HTERT RPE-1 (cell line): ENCODE results near the gene MAP4K3.

Experiments used
- in situ Hi-C: fragments of 300-500 bp; cut with MboI; formaldehyde crosslinking; loops from 4 replicates; pipeline ENCODE4 v1.14.3; 2020; ENCODE audit warnings: low sequenced_read_pairs

Gene MAP4K3

GRCh38 chr2:39210846-39211245, 226.2 kb downstream of the MAP4K3 start:
- in situ Hi-C loops = no loop called here

GRCh38 chr2:39203382-39203781, 233.7 kb downstream of the MAP4K3 start:
- in situ Hi-C loops = no loop called here

GRCh38 chr2:39202639-39203369, 234.3 kb downstream of the MAP4K3 start:
- in situ Hi-C loops = no loop called here
